ENCODE data around the gene TAF11. TPM values are rescaled to one million over a fixed set of nuclear protein-coding genes. Genes with fewer than 3 reads are reported as not detected.

TAF11 gene
- total RNA-seq, 1 experiment from 2014 or later = 49.4 TPM

- no peak overlapping the region for H2BK20ac ChIP-seq (ENCODE audit: low read depth, low read length, poor library complexity, severe bottlenecking)
- H3K4ac ChIP-seq (ENCODE audit: low read depth, low read length) = no peak overlapping the region
- no peaks in the 10 kb centered on the region for H3K4me1 Mint-ChIP-seq
- H3K4me2 ChIP-seq (ENCODE audit: insufficient read depth, insufficient read length, low read length) = no peak overlapping the region
- H3K27ac Mint-ChIP-seq = no peak overlapping the region
- no peaks in the 10 kb centered on the region for H3K4me1 ChIP-seq (ENCODE audit: insufficient read depth, low read length)
- H4K20me1 ChIP-seq (ENCODE audit: control insufficient read depth, insufficient read depth, insufficient read length) = no peaks in the 10 kb centered on the region
- H3K36me3 Mint-ChIP-seq (ENCODE audit: insufficient read depth in 1 of 3, low read depth in 3 of 3) = peaks cover 23 to 61% (median 54%) of the 10 kb centered on the region in 3 experiments
- no peak overlapping the region for H2BK12ac ChIP-seq (ENCODE audit: insufficient read length, low read depth, low read length)
- no peak overlapping the region for H3K14ac ChIP-seq (ENCODE audit: insufficient read depth, low read length)
- DNase-seq = no peak
- no peaks in the 10 kb centered on the region for H3K79me1 ChIP-seq (ENCODE audit: insufficient read depth, low read depth, low read length, poor library complexity, severe bottlenecking)
- no peak overlapping the region for H3K4me3 Mint-ChIP-seq
- no peaks in the 10 kb centered on the region for H3K27me3 ChIP-seq (ENCODE audit: insufficient read depth, low read length)
- H3K27me3 Mint-ChIP-seq (ENCODE audit: low read depth) = no peaks in the 10 kb centered on the region
- H2AFZ ChIP-seq (ENCODE audit: low read length) = no peak overlapping the region
- no peaks in the 10 kb centered on the region for H3K79me2 ChIP-seq (ENCODE audit: insufficient read depth, low read length)
- no peak overlapping the region for H4K5ac ChIP-seq (ENCODE audit: insufficient read length, low read depth, low read length)
- no peak overlapping the region for H3K9ac ChIP-seq (ENCODE audit: extremely low read depth, insufficient read length, low read length)
- no peaks in the 10 kb centered on the region for H3K23me2 ChIP-seq (ENCODE audit: insufficient read length, low read depth, low read length, poor library complexity, severe bottlenecking)
- no peak overlapping the region for H4K91ac ChIP-seq (ENCODE audit: insufficient read length, low read depth, low read length)
- no peak overlapping the region for H2BK120ac ChIP-seq (ENCODE audit: low read depth, low read length, poor library complexity, severe bottlenecking)
- no peak overlapping the region for H2BK5ac ChIP-seq (ENCODE audit: insufficient read length, low read length)
- no peak for TF ChIP-seq CTCF (conservative IDR thresholded peaks at IDR 0.05)
- no peak overlapping the region for H2BK15ac ChIP-seq (ENCODE audit: low read depth, low read length)
- H3K9me3 Mint-ChIP-seq = no peaks in the 10 kb centered on the region
- H3K9me3 ChIP-seq (ENCODE audit: control insufficient read depth, low read depth, low read length) = no peaks in the 10 kb centered on the region
- H4K8ac ChIP-seq (replicated peaks; ENCODE audit: insufficient read length, low read depth, low read length) = no peak overlapping the region
- H3K56ac ChIP-seq (ENCODE audit: insufficient read length, low read depth, low read length) = no peak overlapping the region
- H2AK5ac ChIP-seq (ENCODE audit: insufficient read length, low read length) = no peak overlapping the region
- WGBS (ENCODE audit: extremely low coverage, insufficient read length, low lambda C conversion rate) = no CpG with 5 or more reads among the region's 3 CpGs
- H3K18ac ChIP-seq (ENCODE audit: insufficient read length, low read depth, low read length) = no peak overlapping the region
- H3T11ph ChIP-seq (ENCODE audit: low read length) = no peak overlapping the region
- H3K23ac ChIP-seq (ENCODE audit: insufficient read length, low read depth, low read length) = no peak overlapping the region
- no peak overlapping the region for H3K27ac ChIP-seq (ENCODE audit: insufficient read length, low read depth, low read length)
These were observed 21.3 kb downstream of the TAF11 start for GRCh38 chr6:34866509-34866908.
